ENCODE results near the gene SHBG.

The SHBG gene

DNA sequence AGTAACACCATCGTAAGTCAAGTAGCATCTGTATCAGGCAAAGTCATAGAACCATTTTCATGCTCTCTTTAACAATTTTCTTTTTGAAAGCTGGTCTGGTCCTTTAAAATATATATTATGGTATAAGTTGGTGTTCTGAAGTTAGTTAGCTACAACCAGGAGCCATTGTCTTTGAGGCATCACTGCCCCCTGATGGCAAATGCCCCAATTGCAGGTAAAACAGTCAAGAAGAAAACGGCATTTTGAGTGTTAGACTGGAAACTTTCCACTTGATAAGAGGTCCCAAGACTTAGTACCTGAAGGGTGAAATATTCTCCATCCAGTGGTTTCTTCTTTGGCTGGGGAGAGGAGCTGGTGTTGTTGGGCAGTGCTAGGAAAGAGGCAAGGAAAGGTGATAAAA is 43.3 kb downstream of the SHBG start:
- no peak for DNase-seq (ENCODE audit: extremely low read depth, insufficient read length)
- peaks cover 35% of the 10 kb centered on the region for H3K36me3 ChIP-seq (ENCODE audit: control insufficient read depth, insufficient read depth, low read length)

DNA sequence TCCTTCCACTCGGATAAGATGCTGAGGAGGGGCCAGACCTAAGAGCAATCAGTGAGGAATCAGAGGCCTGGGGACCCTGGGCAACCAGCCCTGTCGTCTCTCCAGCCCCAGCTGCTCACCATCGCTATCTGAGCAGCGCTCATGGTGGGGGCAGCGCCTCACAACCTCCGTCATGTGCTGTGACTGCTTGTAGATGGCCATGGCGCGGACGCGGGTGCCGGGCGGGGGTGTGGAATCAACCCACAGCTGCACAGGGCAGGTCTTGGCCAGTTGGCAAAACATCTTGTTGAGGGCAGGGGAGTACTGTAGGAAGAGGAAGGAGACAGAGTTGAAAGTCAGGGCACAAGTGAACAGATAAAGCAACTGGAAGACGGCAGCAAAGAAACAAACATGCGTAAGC is 45.0 kb downstream of the SHBG start:
- H3K4me3 ChIP-seq (replicated peaks; ENCODE audit: low read depth, low read length) = no peak overlapping the region
- peaks cover 30% of the 10 kb centered on the region for H3K36me3 ChIP-seq (ENCODE audit: control insufficient read depth, insufficient read depth, low read length)
- DNase-seq (ENCODE audit: extremely low read depth, insufficient read length) = no peak
- no peaks in the 10 kb centered on the region for H3K27me3 ChIP-seq (replicated peaks; ENCODE audit: control insufficient read depth, insufficient read depth, low read length)
- TF ChIP-seq, protein P1, sequence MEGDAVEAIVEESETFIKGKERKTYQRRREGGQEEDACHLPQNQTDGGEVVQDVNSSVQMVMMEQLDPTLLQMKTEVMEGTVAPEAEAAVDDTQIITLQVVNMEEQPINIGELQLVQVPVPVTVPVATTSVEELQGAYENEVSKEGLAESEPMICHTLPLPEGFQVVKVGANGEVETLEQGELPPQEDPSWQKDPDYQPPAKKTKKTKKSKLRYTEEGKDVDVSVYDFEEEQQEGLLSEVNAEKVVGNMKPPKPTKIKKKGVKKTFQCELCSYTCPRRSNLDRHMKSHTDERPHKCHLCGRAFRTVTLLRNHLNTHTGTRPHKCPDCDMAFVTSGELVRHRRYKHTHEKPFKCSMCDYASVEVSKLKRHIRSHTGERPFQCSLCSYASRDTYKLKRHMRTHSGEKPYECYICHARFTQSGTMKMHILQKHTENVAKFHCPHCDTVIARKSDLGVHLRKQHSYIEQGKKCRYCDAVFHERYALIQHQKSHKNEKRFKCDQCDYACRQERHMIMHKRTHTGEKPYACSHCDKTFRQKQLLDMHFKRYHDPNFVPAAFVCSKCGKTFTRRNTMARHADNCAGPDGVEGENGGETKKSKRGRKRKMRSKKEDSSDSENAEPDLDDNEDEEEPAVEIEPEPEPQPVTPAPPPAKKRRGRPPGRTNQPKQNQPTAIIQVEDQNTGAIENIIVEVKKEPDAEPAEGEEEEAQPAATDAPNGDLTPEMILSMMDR (IDR thresholded peaks at IDR 0.05; ENCODE audit: insufficient read depth, low read length, poor library complexity, severe bottlenecking) = no peak

More for the DNA sequence above, 43.3 kb downstream of the SHBG start:
- H3K4me3 ChIP-seq (replicated peaks; ENCODE audit: low read depth, low read length) = no peak overlapping the region
- no peaks in the 10 kb centered on the region for H3K27me3 ChIP-seq (replicated peaks; ENCODE audit: control insufficient read depth, insufficient read depth, low read length)
- TF ChIP-seq, protein P1 (IDR thresholded peaks at IDR 0.05; ENCODE audit: insufficient read depth, low read length, poor library complexity, severe bottlenecking) = peak; percentile 36

DNA sequence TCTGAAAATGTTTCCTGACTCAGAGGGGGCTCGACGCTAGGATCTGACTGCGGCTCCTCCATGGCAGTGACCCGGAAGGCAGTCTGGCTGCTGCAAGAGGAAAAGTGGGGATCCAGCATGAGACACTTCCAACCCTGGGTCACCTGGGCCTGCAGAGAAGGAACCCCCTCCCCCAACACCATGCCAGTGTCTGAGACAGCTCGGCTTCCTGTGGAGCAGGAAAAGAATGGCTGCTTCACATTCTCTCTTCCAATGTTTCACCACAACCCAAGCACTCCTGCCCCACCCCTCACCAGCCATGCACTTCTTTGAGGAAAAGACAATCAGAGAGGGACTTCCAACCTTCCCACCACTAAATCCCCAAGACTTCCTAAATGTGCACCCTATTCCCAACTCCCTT is 46.6 kb downstream of the SHBG start:
- TF ChIP-seq, protein P1 (IDR thresholded peaks at IDR 0.05; ENCODE audit: insufficient read depth, low read length, poor library complexity, severe bottlenecking) = no peak
- DNase-seq (ENCODE audit: extremely low read depth, insufficient read length) = no peak
- H3K27me3 ChIP-seq (replicated peaks; ENCODE audit: control insufficient read depth, insufficient read depth, low read length) = no peaks in the 10 kb centered on the region
- H3K36me3 ChIP-seq (ENCODE audit: control insufficient read depth, insufficient read depth, low read length) = peaks cover 26% of the 10 kb centered on the region
- no peak overlapping the region for H3K4me3 ChIP-seq (replicated peaks; ENCODE audit: low read depth, low read length)

DNA sequence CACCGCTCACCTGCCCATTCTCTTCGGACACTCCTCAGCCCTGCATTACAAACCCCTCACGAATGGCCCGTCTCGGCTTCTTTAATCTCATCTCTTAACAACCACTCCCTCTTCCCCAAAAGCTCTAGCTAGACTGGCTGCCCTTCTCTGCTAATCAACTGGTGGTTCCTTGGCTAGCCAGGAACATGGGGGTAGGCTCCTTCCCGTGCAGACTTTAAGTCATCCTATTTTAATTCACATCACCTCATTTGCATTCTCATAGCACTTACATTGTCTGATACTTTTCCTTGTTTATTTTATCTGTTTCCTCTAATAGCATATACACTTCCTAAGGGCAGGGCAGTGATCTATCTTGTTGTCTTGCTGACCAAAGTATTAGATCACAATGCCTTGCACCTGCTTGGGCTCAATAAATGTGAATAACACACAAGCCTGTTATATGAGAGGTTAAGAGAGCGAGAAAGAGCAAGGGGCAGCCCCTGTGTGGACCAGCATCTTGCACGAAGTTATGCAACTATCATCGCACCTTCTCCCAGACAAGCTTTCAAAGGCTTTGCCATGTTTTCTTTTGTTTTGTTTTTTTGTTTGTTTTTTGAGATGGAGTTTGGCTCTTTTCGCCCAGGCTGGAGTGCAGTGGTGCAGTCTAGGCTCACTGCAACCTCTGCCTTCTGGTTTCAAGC is 47.6 kb downstream of the SHBG start:
- TF ChIP-seq, protein P1 (IDR thresholded peaks at IDR 0.05; ENCODE audit: insufficient read depth, low read length, poor library complexity, severe bottlenecking) = no peak
- H3K36me3 ChIP-seq (ENCODE audit: control insufficient read depth, insufficient read depth, low read length) = peaks cover 24% of the 10 kb centered on the region
- H3K4me3 ChIP-seq (replicated peaks; ENCODE audit: low read depth, low read length) = no peak overlapping the region
- no peaks in the 10 kb centered on the region for H3K27me3 ChIP-seq (replicated peaks; ENCODE audit: control insufficient read depth, insufficient read depth, low read length)
- no peak for DNase-seq (ENCODE audit: extremely low read depth, insufficient read length)
